ENCODE data around the gene ENTPD6.

The ENTPD6 gene

DNA sequence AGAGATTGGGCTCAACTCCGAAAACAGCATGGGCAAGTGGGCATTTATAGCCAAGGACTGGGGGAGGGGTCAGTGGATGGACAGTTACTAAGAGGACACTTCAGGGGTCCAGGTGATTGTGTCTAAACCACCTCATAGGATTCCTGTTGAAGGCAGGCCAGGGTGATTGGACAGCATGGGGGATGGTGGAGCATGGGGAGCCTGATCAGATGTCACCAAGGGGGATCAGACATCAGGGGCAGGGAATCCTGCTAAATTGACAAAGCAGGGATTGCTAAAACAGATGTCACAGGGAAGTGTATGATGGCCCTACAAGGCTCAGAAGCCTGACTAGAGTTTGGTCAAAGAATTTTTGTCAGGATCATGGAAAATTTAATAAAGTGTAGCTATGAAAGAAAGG lies 49.9 kb downstream of the ENTPD6 start:
- no peak for DNase-seq

DNA sequence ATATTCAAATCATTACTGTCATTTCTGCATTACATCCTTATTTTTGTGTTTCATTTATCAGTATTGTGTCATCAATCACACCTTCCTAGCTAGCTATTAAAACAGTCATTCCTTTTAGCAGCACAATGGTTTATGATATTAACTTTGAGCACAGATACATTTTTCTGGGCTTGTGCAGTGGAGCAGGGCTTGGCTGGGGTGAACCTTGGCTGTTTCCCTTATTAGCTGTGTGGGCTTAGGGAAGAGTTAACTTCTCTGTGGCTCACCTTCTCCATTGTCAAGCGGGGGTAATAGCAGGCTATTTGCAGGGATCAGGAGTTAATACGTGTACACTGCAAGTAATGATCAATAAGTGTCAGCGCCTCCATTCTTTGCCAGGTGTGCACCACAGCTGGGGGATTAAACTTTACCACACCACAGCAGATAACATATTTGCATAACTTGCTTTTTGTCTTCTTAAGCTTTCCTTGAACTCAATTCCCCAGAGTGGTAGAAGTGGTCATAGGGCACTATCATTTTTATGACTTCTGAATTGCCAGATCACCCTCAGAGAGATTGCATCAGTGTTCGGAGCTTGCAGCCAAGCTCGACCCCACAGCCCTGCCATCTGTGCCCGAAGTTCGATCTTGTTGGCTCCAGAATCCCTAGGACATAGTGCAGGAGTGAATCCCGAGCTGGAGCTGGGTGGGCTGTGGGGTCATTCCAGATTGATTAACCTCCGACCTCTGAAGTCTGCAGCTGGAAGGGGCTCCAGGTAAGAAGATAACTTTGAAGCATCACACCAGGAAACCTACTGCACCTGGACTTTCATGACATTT lies 50.9 kb downstream of the ENTPD6 start:
- peak; percentile 7 for DNase-seq

DNA sequence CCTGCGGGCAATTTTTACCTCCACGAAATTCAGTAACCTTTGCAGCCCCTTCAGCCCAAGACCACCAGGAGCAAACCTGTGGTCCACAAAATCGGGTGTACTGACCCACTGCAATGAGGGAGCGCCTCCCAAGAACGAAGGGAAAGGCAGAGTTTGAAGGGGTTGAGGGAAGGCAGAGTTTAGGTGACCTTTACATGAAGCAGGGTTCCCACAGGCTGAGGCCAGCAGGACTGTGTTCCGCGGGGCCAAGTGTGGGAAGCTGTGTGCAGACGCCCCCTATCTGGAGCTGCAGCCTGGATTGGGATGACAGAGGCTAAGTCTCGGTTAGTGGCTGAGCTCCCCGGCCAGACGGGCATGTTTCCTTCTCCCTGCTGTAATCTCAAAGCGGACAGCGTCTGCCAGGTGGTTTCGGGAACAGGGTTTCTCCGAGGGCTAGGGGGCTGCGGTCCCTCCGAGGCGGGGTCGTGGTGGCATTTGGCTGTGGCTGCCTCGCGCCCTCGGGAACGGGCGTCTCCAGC lies 51.5 kb downstream of the ENTPD6 start:
- DNase-seq, result peak; percentile 65

DNA sequence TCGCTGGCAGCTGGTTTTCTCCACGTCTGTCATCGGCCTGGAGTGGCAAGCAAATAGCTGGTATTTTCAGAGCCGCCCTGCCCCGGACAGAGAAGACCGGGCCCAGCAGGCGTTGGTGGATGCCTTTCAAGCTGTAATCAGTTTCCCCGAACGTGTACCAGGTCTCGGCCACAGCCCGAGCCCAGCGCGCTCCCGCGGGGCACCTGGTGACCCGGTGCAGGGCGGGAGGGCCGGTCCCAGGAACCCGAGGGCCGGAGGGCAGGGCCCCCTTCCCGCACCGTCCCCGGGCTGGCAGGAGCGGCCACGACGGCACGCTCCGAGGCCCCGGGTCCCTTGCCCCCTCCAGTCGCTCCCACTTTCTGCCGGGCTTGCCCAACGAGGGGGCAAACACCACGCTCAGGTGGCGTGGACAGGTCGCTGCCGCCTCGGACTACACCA lies 52.0 kb downstream of the ENTPD6 start:
- DNase-seq, result no peak

DNA sequence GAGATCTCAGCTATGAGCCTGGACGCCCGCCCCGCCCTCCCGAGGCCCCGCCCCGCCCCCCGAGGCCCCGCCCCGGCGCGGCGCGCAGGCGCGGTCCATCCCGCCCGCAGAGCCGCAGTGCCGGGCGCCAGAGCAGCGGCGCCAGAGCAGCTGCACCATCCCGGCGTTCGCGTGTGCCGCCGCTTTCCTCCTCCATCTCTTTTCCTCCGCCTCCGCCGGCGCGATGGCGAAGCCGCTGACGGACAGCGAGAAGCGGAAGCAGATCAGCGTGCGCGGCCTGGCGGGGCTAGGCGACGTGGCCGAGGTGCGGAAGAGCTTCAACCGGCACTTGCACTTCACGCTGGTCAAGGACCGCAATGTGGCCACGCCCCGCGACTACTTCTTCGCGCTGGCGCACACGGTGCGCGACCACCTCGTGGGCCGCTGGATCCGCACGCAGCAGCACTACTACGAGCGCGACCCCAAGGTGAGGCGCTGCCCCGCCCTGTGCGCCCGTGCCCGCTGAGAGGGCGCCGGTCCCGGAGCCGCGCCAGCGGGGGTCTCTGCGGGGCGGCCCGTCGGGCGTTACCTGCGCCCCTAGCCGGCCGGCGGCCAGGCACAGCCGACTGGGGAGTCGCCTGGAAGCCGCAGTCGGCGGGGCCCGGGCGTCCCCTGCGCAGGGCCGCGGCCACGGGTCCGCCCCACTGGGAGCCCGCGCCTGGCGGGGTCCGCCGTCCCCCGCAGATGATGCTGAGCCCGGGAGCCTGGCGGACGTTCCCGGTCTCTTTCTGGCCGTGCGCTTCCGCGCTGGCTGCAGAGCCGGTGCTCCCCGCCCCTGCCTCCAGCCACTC lies 52.7 kb downstream of the ENTPD6 start, which contains the start of gene PYGB:
PYGB (plus strand) TSS at position 130 of the 830 bp plus-strand sequence; CDS start at position 224, 94 bp downstream.
- peak; percentile 86 for DNase-seq

DNA sequence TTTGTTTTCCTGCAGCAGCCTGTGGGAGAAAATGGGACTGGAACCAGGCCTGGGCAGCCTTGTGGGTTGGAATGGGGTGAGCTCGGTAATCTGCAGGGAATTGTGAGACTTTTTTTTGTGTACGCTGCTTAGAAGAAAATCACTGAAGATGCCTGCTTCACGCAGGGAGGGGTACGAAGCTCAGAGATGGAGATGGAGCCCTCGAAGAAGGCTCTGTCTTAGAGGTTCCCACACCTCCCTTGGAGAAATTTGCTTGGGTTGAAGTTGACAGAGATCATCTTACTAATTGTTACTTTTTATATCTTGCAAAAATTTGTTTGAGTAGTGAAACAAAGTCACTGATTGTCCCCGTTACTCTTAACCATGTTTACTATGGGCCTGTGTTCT lies 53.3 kb downstream of the ENTPD6 start:
- no peak for DNase-seq

DNA sequence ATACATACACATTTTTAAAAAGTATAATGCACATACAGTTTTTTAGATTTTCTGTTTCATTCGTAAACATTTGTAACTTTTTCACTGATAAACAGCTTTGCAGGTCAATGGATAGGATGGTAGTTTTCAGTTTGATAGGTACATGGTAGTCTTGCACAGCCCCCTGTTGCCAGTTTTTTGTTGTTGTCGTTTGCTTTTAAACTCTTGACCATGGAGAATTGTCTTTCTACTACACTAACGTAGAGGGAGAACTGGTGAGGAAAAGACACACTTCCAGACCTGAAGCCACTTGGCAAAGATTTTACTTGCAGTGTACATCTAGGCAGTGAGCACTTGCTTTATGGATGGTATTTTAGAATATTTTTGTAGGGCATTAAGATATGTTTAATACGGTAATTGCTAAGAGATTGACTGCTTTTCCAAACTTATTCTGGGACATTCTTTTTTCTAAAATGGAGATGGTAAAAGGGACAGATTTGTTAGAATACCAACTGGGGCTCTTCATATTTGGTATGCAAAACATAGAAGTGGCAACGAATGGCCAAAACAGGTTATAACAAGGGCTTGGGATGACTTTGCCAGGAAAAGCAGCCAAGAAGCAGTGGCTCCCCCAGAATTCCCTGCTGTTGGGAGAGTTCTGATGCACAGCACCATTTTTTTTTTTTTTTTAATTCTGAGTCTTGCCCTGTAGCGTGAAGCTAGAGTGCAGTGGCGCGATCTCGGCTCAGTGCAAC lies 53.9 kb downstream of the ENTPD6 start:
- DNase-seq, result peak; percentile 18

DNA sequence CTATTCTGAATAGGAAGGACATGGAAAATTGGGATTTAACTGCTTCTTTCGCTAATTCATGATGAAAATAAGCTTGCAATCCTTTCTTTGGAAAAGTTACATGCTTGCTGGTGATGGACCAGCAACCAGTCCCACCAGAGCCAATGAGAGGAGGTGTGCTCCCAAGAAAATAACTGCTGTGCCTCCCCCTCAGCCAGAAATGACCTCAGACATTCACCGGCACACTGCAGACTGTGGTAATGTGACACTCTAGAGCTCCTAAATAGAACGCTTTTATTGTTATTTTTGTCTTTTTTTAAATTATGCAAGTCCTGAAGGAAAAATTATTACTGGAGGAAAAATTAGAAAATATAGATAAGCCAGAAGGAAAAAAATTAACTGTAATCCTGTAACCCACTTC lies 55.0 kb downstream of the ENTPD6 start:
- no peak for DNase-seq

DNA sequence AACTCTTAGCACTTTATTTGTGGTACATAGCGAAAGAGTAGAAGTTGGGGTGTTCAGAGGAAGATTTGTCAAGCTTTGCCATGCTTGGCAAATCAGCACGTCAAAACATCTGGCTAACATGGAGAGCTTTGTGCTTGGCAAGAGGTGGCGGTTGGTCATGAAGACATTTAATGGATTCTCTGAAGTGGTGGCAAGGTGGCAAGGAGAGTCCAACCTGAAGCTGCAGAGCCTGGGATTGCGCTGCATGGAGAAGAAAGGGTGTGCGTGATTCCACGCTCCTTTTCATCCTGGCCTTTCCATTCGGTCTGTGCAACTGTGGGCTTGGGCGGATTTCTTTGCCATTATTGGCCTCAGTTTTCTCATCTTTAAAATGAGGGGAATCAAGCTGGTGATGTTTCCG lies 55.5 kb downstream of the ENTPD6 start:
- DNase-seq, result no peak

DNA sequence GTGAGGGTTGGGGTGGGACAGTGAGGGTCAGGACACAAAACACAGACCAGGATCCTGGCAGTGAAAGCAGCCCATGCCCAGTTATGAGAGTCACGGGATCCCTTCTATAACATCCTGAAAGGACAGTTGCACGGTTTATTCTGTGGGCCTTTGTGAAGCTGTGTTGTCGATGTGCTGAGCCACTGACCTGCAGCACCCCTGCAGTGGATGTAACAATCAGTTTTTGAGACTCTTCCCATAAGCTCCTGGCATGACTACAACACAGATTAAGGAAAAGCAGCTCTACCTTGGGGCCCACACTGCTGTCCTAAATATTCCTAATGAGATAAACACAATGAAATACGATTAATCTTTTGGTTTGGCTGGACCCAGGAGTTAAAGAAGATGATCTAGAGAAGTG lies 56.0 kb downstream of the ENTPD6 start:
- no peak for DNase-seq

DNA sequence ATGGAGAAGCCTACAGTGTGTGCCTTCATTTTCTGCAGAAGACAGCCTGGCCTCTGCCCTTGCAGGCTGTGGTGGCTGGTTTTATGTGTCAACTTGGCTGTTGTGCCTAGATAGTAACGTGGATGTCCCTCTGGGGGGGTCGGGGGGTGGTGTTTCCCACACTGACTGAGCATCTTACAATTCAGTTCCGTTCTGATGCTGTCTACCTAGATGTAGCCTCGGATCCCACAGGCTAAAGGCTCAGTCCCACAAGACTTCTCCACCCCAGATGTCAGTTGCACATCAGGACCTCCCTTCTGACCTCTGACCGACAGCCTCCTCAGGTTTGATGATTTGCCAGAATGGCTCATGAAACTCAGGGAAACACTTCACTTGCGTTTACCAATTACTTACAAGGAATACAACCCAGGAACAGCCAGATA lies 56.7 kb downstream of the ENTPD6 start:
- no peak for DNase-seq

DNA sequence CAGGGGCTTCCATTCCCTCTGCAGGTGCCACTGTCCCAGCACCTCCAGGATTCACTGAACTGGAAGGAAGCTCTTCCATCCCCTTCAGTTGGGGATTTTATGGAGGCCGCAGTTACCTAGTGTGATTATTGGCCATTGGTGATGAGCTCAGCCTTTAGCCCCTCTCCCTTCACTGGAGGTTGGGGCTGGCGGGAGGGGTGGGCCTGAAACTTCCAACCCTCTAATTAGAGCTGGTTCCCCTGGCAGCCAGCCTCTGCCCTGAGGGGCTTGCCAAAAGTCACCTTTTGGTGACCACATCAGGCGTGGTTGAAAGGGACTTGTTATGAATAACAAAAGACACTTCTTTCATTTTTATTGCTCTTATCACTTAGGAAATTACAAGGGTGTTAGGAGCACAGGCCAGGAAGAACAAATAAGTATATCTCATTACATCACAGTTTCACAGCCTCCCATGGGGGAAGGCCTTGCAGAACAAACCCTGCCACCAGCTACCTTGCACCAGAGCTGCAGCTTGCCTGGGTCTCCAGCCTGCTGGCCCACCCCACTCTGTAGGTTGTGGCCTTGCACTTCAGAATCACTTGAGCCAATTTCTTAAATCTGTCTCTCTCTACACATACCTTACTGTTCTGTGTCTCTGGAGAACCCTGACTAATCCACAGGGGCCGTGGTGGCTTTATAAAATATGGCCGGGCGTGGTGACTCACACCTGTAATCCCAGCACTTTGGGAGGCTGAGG lies 57.3 kb downstream of the ENTPD6 start:
- no peak for DNase-seq

DNA sequence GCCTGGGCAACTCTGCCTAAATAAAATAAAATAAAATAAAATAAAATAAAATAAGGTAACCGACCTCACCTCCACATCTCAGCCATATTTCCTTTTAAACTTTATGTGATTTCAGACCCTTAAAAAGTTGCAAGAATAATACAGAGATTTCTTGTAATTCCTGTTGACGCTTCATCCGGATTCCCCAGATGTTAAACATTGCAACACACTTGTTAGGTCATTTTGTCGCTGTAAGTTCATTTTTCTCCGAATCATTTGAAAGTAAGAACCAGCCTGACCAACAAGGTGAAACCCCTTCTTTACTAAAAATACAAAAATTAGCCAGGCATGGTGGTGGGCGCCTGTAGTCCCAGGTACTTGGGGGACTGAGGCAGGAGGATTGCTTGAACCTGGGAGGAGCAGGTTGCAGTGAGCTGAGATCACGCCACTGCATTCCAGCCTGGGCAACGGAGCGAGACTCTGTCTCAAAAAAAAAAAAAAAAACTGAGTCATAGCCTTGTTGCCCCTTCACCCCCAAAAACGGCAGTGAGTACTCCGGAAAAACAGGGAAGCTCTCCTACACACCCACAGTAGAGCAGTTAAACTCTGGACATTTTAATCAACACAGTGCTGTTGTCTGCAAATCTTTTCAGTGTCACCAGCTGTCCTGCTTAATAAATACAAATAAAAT lies 58.2 kb downstream of the ENTPD6 start:
- DNase-seq, result no peak

DNA sequence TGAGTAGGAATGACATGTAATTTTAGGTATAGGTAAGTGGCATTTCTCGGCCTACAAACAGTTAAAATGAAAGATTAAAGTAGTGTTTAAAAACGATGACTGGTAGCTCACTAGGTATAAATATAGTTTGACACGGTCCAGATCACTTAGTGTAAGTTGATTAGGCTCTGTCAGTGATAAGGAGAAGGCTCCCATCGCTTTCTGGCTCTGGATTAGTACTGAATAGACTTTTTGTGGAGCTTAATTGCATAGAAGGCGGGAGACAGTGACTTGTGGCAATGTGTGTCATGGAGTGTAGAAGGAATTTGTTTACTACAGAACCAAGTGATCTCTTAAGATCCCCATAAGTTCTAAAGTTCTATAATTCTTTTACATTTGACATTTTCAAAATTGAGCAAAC lies 59.1 kb downstream of the ENTPD6 start:
- no peak for DNase-seq

DNA sequence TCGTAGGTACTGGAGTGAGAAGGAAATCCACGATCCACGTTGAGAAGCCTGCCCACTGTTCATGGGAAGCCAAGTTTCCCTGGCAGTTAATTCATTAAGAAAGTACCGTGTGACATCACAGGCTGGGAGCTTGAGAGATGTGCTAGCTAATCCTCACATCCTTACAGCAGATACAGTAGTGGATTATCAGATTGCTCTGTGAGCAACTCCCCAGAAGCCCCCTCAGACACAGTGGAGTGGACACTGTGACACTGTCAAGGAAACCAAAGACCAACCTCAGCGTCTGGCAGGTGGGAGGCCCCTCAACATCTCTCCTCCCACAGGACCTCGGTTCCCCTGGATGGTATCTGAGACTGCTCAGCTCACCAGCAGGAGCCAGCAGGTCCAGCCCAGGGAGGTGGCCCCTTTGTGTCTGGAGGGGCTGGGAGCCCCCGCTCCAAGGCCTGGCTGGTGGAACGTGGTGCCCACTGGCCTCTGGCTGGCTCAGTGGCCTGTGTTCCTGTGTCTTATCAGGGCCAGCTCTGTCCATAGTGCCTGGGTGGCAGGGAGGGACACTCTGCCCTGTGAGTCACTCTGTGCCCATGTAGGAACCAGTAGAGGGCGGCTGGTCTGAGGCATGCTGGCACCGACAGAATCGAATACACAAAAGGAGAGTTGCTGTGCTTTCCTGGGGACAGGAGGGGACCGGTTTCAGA lies 59.6 kb downstream of the ENTPD6 start:
- no peak for DNase-seq

DNA sequence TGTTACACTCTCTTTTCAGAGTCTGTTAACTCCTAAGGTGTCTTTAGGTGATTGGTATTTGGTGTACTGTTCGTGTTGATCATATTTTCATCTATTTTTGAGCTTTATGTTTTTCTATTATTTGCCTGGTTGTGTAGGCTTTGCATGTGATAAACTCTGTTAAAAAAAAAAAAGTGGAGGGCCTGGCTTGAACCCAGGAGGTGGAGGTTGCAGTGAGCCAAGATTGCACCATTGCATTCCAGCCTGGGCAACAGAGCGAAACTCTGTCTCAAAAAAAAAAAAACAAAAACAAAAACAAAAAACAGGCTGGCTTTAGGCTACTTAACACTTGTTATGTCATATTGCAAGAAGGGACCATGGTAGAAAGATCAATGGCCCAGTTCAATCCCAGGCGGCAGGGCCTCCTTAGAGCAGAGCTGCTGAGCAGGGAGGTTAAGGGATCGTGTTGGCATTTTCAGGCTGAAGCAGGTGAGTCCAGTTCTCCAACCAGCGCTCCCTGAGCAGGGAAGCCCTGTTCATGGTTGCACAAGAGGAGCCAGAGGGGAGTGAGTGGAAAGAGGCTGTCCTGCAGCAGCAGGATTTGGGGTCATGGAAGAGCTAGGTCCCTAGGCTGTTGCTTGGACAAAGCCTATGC lies 60.8 kb downstream of the ENTPD6 start:
- no peak for DNase-seq

DNA sequence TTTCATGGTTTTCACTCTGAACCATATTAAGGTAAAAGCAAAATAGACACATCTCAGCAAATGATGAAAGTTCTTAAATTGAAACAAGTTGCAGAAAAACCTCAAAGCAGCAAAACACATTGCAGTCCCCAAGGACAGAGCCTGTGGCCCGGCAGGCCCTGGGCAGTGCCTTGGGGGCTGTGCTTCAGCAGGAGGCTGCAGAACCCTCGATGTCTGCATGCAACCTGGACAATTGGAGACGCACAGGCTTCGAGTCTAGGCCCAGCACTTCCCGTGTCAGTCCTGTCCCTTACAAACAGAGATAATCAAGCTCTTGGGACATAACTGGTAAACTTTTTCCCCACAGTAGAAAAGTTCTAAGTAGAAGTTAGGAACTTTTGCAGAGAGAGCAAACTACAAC lies 61.6 kb downstream of the ENTPD6 start:
- no peak for DNase-seq

DNA sequence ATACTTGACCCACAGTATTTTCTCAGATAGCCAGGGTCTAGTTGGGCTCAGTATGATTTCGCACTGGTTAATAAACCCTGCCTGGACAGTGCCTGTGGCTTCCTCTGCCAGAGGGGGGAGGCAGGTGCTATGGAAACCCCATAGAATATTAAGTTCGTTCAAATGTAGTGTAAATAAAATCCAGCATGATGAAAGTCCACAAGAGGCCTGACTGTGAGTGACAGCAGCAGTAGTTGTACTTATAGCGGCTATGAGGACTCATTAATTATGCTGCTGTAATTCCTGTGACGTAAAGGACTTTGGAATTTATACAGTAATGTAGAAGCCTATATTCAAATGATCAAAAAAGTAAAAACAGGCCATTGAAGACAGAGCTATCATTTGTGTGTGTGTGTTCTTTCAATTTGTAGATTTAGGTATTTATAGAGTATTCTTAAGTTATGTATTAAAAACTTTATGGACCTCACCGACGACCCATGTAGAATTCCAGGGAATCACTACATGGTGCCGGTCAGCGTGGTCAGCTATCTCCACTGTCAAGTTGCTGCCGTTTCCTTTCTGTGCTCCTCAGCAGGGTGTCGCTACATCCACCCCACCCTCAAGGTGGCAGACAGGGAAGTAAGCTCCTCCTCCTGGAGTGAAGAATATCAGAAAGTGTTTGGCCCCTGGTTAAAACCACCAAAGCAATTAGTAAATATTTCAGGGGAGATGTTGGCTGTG lies 62.4 kb downstream of the ENTPD6 start:
- no peak for DNase-seq

DNA sequence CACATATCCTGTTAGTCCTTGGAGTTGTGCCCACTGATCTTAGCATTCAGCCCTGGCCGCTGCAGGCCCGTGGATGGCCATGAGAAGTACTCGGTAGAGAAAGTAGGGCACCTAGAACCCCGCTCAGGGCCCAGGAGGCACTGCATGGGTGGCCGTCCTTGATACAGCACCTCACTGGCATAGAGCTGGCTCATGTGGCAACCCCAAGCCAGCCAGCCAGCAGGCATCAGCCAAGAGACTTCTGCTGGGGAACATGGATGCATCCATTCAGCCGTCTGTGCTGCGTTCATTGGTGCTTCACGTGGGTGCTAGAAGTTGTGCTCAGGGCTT lies 62.9 kb downstream of the ENTPD6 start:
- no peak for DNase-seq

DNA sequence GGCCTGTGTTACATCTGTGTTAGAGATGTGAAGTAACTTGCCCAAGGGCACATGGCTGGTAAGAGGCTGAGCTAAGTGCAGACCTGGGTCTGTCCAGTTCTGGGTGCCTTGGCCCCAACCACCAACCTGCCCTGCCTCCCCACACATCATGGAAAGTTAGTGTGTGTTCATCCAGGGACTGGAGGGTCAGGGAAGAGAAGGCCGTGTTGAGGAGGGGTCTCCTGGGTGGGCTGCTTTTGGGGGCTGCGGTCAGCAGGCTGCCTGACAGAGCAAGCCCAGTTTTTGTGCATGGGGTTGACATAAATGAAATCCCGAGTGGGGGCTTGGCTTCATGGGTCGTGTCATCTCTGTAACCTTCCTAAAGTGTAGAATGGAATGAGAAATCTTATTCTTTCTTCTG lies 63.3 kb downstream of the ENTPD6 start:
- DNase-seq, result no peak
